HG02571 (cell line): ENCODE data around the gene RUSC2.
"Not testable (repeated sequence)": the region's sequence is repeated elsewhere in the genome, so short reads cannot be mapped to it uniquely, and the experiment has no call there.

Experiments
- ATAC-seq: cut with Tn5 transposase; IDR thresholded peaks from one replicate; pipeline ENCODE4 v1.9.1; 2021; ENCODE audit warnings: mild to moderate bottlenecking, moderate library complexity; ENCODE audit not compliant: unreplicated experiment

The RUSC2 gene

GRCh38 chr9:35489313-35490154, at the start of gene RUSC2:
TSS of gene RUSC2 (plus strand) at chr9:35490111. CDS start at chr9:35546522, 56,411 bp downstream.
- no peak for ATAC-seq

GRCh38 chr9:35446012-35446411, 43.9 kb upstream of the RUSC2 start:
- no peak for ATAC-seq

GRCh38 chr9:35448496-35448895, 41.4 kb upstream of the RUSC2 start:
- ATAC-seq: no peak

GRCh38 chr9:35452481-35452880, 37.4 kb upstream of the RUSC2 start:
- no peak for ATAC-seq

GRCh38 chr9:35453786-35454185, 36.1 kb upstream of the RUSC2 start:
- ATAC-seq: no peak

- ATAC-seq: no peak
Observed at GRCh38 chr9:35464141-35465025, 25.5 kb upstream of the RUSC2 start.

- no peak for ATAC-seq
Observed at GRCh38 chr9:35470340-35470739, 19.6 kb upstream of the RUSC2 start.

- ATAC-seq: no peak
Observed at GRCh38 chr9:35470894-35471293, 19.0 kb upstream of the RUSC2 start.

- no peak for ATAC-seq
Observed at GRCh38 chr9:35476596-35476995, 13.3 kb upstream of the RUSC2 start.

- not testable (repeated sequence) for ATAC-seq
Observed at GRCh38 chr9:35477211-35477855, 12.6 kb upstream of the RUSC2 start.

GRCh38 chr9:35478871-35479270, 11.0 kb upstream of the RUSC2 start:
- no peak for ATAC-seq

GRCh38 chr9:35481347-35481975, 8.4 kb upstream of the RUSC2 start:
- ATAC-seq: no peak

- ATAC-seq: no peak
Observed at GRCh38 chr9:35482071-35482470, 7.8 kb upstream of the RUSC2 start.

GRCh38 chr9:35484406-35484805, 5.5 kb upstream of the RUSC2 start:
- no peak for ATAC-seq

- ATAC-seq: no peak
Observed at GRCh38 chr9:35487081-35487480, 2.8 kb upstream of the RUSC2 start.

- ATAC-seq: no peak
Observed at GRCh38 chr9:35488021-35488420, 1.9 kb upstream of the RUSC2 start.

GRCh38 chr9:35488566-35489312, 1.2 kb upstream of the RUSC2 start:
- ATAC-seq: no peak

GRCh38 chr9:35490155-35490909, 421 bp downstream of the RUSC2 start:
- no peak for ATAC-seq

- ATAC-seq: no peak
Observed at GRCh38 chr9:35490910-35491465, 1.1 kb downstream of the RUSC2 start.
